ENCODE data around the gene PDIA4.

Gene PDIA4

GRCh38 chr7:148963583-148964482 lies 64.5 kb downstream of the PDIA4 start:
- no peak for DNase-seq

GRCh38 chr7:148962823-148963582 lies 65.3 kb downstream of the PDIA4 start:
- no peak for DNase-seq

GRCh38 chr7:148962440-148962822 lies 65.9 kb downstream of the PDIA4 start:
- DNase-seq = no peak

GRCh38 chr7:148959726-148960125 lies 68.6 kb downstream of the PDIA4 start:
- no peak for DNase-seq

- no peak for DNase-seq
These were observed 70.2 kb downstream of the PDIA4 start for GRCh38 chr7:148958061-148958460.

- no peak for DNase-seq
These were observed 73.5 kb downstream of the PDIA4 start for GRCh38 chr7:148954766-148955165.

- DNase-seq = no peak
These were observed 74.6 kb downstream of the PDIA4 start for GRCh38 chr7:148953676-148954075.

All from 8988T (cell line).